Suprapubic skin (tissue), 4 donors: Measurements from ENCODE around the gene METTL22. TPM values are rescaled to one million over a fixed set of nuclear protein-coding genes. Genes with fewer than 3 reads are reported as not detected.
A peak's percentile ranks its signal among the peaks of the same experiment; 100 is the strongest.

Experiments
- DNase-seq, 2 donors: peaks; one replicate each; pipeline ENCODE4 v3.0.0-alpha.2; 2019; ENCODE audit warnings: low spot score in 2 of 2
- H3K27ac ChIP-seq: fragments of 200-600 bp; sonication (generic); one replicate; pipeline ENCODE4 v1.5.1; 2019
- H3K27me3 ChIP-seq: fragments of 200-600 bp; sonication (generic); one replicate; pipeline ENCODE4 v1.5.1; 2019
- H3K36me3 ChIP-seq: fragments of 200-600 bp; sonication (generic); one replicate; pipeline ENCODE4 v1.5.1; 2019
- H3K4me1 ChIP-seq: fragments of 200-600 bp; sonication (generic); one replicate; pipeline ENCODE4 v1.5.1; 2019
- H3K4me3 ChIP-seq: fragments of 200-600 bp; sonication (generic); one replicate; pipeline ENCODE4 v1.5.1; 2019; ENCODE audit warnings: mild to moderate bottlenecking
- H3K9me3 ChIP-seq: fragments of 200-600 bp; sonication (generic); one replicate; pipeline ENCODE4 v1.5.1; 2019
- EP300 ChIP-seq: sonication (generic); formaldehyde crosslinking; IDR thresholded peaks from one replicate; pipeline ENCODE4 v1.6.1; 2017; ENCODE audit warnings: antibody characterized with exemption
- POLR2A ChIP-seq, 2 donors: fragments of 450-650 bp; IDR thresholded peaks; one replicate each; pipeline ENCODE4 v1.6.1; 2017; ENCODE audit warnings: antibody characterized with exemption in 2 of 2, mild to moderate bottlenecking in 2 of 2, moderate library complexity in 2 of 2
- POLR2AphosphoS5 ChIP-seq, 3 donors: sonication (generic); formaldehyde crosslinking; IDR thresholded peaks; one replicate each; pipeline ENCODE4 v1.6.1; 2017; ENCODE audit warnings: antibody characterized with exemption in 3 of 3
- WGBS: methylation state at CpG from one replicate; pipeline ENCODE4 v1.1.5; 2018; 5-methylcytosine and 5-hydroxymethylcytosine counted together
- total RNA-seq, 4 donors: library from RNA; depleted of rRNA; stranded (reverse); fragments of >200 nt; gene quantifications; one replicate each; pipeline ENCODE4 v1.1.0, GENCODE V29; 2016
- TF ChIP-seq, protein P1 (sequence below), 2 donors: fragments of 200-600 bp in 1 of 2; fragments of 450-650 bp in 1 of 2; sonication (generic) in 1 of 2; IDR thresholded peaks; one replicate each; pipeline ENCODE4 v1.5.1; 2016 to 2019; ENCODE audit warnings: antibody characterized with exemption in 2 of 2, mild to moderate bottlenecking in 1 of 2, moderate library complexity in 1 of 2

Gene METTL22
- total RNA-seq, 4 donors from 2014 or later: 15.5 to 114 (median 28.3) TPM

DNA sequence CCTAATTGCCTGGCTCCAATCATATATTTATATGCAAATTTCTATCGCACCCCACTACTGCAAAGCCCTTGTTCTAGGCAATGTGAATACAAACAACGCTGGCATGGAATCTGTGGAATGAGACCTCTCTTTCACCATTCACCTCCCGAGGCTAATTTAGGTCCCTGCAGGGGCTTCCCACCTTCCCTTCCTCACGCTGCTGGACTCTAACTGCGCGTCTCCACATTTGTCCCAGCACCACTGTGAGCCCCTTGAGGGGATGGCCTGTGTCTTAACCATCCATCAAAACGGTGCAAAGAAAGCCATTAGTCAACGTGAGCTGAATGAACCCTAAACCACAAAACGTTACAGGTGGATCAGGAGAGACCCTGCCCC lies 32.8 kb upstream of the METTL22 start:
- Histone ChIP-seq H3K27ac (no peak overlapping the region), H3K27me3 (peaks cover 54% of the 10 kb centered on the region), H3K4me1 (peaks cover 13% of the 10 kb centered on the region), H3K9me3 (no peaks in the 10 kb centered on the region), H3K4me3 (no peak overlapping the region), H3K36me3 (no peaks in the 10 kb centered on the region)
- no peak for DNase-seq
- WGBS: 12% methylated on average over 9 of the region's 9 CpGs
- no peak for TF ChIP-seq POLR2A (IDR thresholded peaks at IDR 0.05)
- TF ChIP-seq, protein P1, sequence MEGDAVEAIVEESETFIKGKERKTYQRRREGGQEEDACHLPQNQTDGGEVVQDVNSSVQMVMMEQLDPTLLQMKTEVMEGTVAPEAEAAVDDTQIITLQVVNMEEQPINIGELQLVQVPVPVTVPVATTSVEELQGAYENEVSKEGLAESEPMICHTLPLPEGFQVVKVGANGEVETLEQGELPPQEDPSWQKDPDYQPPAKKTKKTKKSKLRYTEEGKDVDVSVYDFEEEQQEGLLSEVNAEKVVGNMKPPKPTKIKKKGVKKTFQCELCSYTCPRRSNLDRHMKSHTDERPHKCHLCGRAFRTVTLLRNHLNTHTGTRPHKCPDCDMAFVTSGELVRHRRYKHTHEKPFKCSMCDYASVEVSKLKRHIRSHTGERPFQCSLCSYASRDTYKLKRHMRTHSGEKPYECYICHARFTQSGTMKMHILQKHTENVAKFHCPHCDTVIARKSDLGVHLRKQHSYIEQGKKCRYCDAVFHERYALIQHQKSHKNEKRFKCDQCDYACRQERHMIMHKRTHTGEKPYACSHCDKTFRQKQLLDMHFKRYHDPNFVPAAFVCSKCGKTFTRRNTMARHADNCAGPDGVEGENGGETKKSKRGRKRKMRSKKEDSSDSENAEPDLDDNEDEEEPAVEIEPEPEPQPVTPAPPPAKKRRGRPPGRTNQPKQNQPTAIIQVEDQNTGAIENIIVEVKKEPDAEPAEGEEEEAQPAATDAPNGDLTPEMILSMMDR (IDR thresholded peaks at IDR 0.05): no peak
- TF ChIP-seq EP300: no peak
- TF ChIP-seq POLR2AphosphoS5 (IDR thresholded peaks at IDR 0.05): no peak

DNA sequence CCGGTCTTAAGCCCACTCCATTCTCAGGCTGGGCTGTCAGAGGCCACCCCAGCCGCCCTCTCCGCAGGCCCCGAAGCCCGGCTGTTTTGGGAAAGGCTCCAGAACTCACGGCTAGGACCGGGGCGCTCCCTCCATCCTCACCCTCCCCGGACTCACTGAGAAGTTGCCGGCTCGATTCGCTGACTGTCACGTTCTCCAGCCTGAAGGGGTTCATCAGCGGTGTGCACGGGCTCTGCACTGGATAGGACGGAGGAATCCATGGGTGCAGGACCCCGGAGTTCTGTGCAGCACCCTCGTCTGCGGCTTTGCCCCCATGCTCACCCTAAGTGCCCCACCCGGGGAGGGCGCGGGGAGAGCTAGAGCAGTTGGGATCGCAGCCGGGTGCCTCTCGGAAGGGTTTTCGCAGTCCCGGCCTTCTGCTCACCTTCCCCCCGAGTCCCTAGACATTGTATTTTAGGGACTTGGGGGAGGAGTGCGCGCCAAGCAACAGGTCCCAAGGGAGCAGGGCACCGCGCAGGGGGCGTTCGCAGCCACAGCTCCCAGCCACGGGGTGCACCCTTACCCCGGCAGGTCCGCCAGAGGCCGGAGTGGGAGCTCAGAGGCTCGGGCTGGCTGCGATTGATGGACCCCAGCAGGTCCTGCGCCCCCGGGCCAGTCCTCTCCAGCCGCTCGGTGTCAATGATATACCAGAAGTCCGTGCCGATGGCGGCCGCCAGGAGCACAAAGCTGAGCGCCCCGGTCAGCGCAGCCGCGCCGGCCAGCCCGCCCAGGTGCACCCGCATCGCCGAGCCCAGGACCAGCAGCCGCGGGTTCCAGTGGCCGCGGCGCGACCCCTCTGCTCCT lies 32.2 kb upstream of the METTL22 start:
- Histone ChIP-seq H3K4me3 (peak overlapping the region; percentile 33), H3K4me1 (peaks cover 13% of the 10 kb centered on the region), H3K27ac (no peak overlapping the region), H3K9me3 (no peaks in the 10 kb centered on the region), H3K27me3 (peaks cover 54% of the 10 kb centered on the region), H3K36me3 (no peaks in the 10 kb centered on the region)
- no peak for DNase-seq
- TF ChIP-seq, protein P1 (IDR thresholded peaks at IDR 0.05): no peak
- no peak for TF ChIP-seq POLR2A (IDR thresholded peaks at IDR 0.05)
- TF ChIP-seq POLR2AphosphoS5 (IDR thresholded peaks at IDR 0.05): no peak
- no peak for TF ChIP-seq EP300
- WGBS: 0% methylated on average over 6 of the region's 64 CpGs

DNA sequence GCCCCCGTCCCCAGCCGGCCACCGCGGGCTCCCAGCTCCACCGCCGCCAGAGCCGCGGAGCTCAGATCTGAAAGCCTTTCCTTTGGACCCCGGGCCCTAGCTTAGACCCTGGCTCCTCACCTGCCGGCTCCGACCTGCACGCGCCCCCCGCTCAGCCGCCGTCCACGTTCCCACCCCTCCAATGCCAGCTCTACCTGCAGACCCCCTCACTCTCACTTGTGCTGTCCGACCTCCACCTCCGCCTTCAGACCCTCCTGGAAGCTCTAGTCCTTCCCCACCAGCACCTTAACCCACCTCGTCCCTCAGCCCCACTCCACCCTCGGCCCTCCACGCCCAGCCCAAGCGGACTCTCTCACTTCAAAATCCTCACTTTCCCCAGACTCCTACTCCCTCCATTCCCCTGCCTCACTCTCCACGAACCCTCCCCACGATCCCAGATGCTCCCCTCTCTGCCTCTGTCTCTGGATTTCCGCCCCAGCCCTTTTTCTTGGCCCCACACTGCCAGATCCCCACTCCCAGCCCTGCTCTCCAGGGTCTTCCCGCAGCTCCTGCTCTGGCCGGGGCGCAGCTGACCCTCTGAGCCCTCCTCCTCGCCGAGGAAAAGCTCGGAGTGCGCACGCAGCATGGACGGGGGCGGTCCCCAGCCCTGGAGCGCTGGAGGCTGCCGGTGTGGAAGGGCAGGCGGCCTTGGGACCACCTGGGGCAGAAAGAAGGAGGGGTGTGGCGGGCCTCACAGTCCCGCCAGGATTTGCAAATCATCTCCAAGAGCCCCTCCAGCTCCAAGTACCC lies 31.4 kb upstream of the METTL22 start, which contains the start of gene TMEM114:
TMEM114 (minus strand) TSS at position 612 of the 789 bp plus-strand sequence. CDS start 673 bp downstream, outside the sequence.
- no peak for TF ChIP-seq EP300
- TF ChIP-seq POLR2AphosphoS5 (IDR thresholded peaks at IDR 0.05): no peak
- TF ChIP-seq, protein P1 (IDR thresholded peaks at IDR 0.05): no peak
- no peak for TF ChIP-seq POLR2A (IDR thresholded peaks at IDR 0.05)
- H3K4me3 ChIP-seq: peak within 1 kb of the TSS; percentile 33
- 7% methylated on average over 33 of the region's 41 CpGs for WGBS

DNA sequence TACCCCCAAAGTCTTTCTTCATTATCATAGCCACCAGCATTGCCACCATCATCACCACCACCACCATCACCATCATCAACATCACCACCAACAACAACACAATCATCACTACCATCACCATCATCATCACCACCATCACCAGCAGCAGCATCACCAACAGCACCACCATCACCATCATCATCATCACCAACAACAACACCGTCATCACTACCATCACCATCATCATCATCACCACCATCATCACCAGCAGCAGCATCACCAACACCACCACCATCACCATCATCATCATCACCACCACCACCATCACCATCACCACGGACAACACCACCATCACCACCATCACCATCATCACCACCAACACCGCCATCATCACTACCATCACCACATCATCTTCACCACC lies 30.7 kb upstream of the METTL22 start:
- TF ChIP-seq, protein P1 (IDR thresholded peaks at IDR 0.05): no peak
- Histone ChIP-seq H3K36me3 (no peaks in the 10 kb centered on the region), H3K4me1 (peaks cover 13% of the 10 kb centered on the region), H3K27me3 (peaks cover 54% of the 10 kb centered on the region), H3K9me3 (no peaks in the 10 kb centered on the region), H3K4me3 (no peak overlapping the region), H3K27ac (no peak overlapping the region)
- DNase-seq: no peak
- 95% methylated on average over 3 of the region's 3 CpGs for WGBS

More for the DNA sequence above, 31.4 kb upstream of the METTL22 start, which contains the start of gene TMEM114:
- H3K27me3 ChIP-seq: peaks cover 54% of the 10 kb centered on the region
- no peak for DNase-seq
- no peak within 1 kb of the TSS for H3K27ac ChIP-seq
- H3K36me3 ChIP-seq: no peaks in the 10 kb centered on the region
- peaks cover 13% of the 10 kb centered on the region for H3K4me1 ChIP-seq
- no peaks in the 10 kb centered on the region for H3K9me3 ChIP-seq

DNA sequence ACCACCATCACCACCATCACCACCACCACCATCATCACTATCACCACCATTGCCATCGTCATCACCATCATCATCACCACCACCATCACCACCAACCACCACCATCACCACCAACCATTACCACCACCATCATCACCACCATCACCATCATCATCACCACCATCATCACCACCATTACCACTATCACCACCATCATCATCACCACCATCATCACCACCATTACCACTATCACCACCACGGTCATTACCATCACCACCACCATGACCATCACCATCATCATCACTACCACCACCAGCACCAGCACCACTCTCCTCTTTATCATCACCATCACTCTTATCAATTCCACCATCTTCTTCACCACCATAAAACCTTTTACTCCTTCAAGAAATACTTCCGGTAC lies 30.0 kb upstream of the METTL22 start:
- Histone ChIP-seq H3K27ac (no peak overlapping the region), H3K27me3 (peaks cover 54% of the 10 kb centered on the region), H3K4me1 (peaks cover 13% of the 10 kb centered on the region), H3K9me3 (no peaks in the 10 kb centered on the region), H3K36me3 (no peaks in the 10 kb centered on the region), H3K4me3 (no peak overlapping the region)
- no peak for DNase-seq
- TF ChIP-seq POLR2A (IDR thresholded peaks at IDR 0.05) (no peak), POLR2AphosphoS5 (IDR thresholded peaks at IDR 0.05) (no peak), EP300 (no peak)
- TF ChIP-seq, protein P1 (IDR thresholded peaks at IDR 0.05): no peak
- WGBS: 95% methylated on average over 3 of the region's 3 CpGs
